HepG2 (cell line): ENCODE data around the gene ACSL3.

ENCODE experiments used
- ARNTL ChIP-seq: sonication (generic); formaldehyde crosslinking; IDR thresholded peaks from 2 replicates; pipeline ENCODE4 v1.4.0; 2020; ENCODE audit warnings: mild to moderate bottlenecking, missing genetic modification reagents
- CTCF ChIP-seq: sonication (generic); formaldehyde crosslinking; IDR thresholded peaks from 2 replicates; pipeline ENCODE4 v1.5.0; 2020; ENCODE audit warnings: mild to moderate bottlenecking, missing genetic modification reagents, moderate library complexity
- POLR2A ChIP-seq, 2 experiments: IDR thresholded peaks; 2 replicates each; pipeline ENCODE4 v1.6.1; 2011; ENCODE audit warnings: low read depth in 2 of 2, low read length in 2 of 2, mild to moderate bottlenecking in 1 of 2, moderate library complexity in 1 of 2; ENCODE audit not compliant: insufficient read depth in 1 of 2
- ZNF687 ChIP-seq: sonication (generic); formaldehyde crosslinking; IDR thresholded peaks from 2 replicates; pipeline ENCODE4 v1.5.1; 2020; ENCODE audit warnings: mild to moderate bottlenecking, missing genetic modification reagents, moderate library complexity
- ZNF761 ChIP-seq: sonication (generic); formaldehyde crosslinking; conservative IDR thresholded peaks from 2 replicates; pipeline ENCODE4 v1.4.0; 2020; ENCODE audit warnings: mild to moderate bottlenecking, missing genetic modification reagents
- TF ChIP-seq, protein P1 (sequence below): sonication (generic); formaldehyde crosslinking; IDR thresholded peaks from 2 replicates; pipeline ENCODE4 v1.8.0; 2022; ENCODE audit warnings: missing genetic modification reagents, low read depth, mild to moderate bottlenecking, borderline replicate concordance

GRCh38 chr2:222837643-222838056 lies 23.2 kb upstream of the ACSL3 start:
- TF ChIP-seq CTCF (CRISPR knock-in tag) (no peak), POLR2A (IDR thresholded peaks at IDR 0.05; ENCODE audit: insufficient read depth in 1 of 2, low read depth in 2 of 2, low read length in 2 of 2) (no peak), ARNTL (CRISPR knock-in tag) (no peak), ZNF687 (CRISPR knock-in tag) (no peak), ZNF761 (CRISPR knock-in tag) (no peak)
- TF ChIP-seq, protein P1, sequence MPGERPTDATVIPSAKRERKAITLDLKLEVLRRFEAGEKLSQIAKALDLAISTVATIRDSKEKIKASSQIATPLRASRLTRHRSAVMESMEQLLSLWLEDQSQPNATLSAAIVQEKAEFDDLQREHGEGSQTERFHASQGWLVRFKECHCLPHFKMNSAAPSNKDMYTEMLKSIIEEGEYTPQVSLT (CRISPR knock-in tag), result no peak
